GM19099 (cell line): ENCODE results near the gene FIBCD1.

Experiments
- POLR2A ChIP-seq: IDR thresholded peaks from 3 replicates; pipeline ENCODE4 v1.6.1; 2011; ENCODE audit warnings: low read depth; ENCODE audit not compliant: insufficient read length; ENCODE audit errors: extremely low read depth

Gene FIBCD1

GRCh38 chr9:130903194-130904069 is 35.6 kb downstream of the FIBCD1 start:
- TF ChIP-seq POLR2A = no peak

- TF ChIP-seq POLR2A = no peak
Observed at GRCh38 chr9:130902204-130903185, 36.6 kb downstream of the FIBCD1 start.

GRCh38 chr9:130901498-130902203 is 37.4 kb downstream of the FIBCD1 start:
- TF ChIP-seq POLR2A = no peak

DNA sequence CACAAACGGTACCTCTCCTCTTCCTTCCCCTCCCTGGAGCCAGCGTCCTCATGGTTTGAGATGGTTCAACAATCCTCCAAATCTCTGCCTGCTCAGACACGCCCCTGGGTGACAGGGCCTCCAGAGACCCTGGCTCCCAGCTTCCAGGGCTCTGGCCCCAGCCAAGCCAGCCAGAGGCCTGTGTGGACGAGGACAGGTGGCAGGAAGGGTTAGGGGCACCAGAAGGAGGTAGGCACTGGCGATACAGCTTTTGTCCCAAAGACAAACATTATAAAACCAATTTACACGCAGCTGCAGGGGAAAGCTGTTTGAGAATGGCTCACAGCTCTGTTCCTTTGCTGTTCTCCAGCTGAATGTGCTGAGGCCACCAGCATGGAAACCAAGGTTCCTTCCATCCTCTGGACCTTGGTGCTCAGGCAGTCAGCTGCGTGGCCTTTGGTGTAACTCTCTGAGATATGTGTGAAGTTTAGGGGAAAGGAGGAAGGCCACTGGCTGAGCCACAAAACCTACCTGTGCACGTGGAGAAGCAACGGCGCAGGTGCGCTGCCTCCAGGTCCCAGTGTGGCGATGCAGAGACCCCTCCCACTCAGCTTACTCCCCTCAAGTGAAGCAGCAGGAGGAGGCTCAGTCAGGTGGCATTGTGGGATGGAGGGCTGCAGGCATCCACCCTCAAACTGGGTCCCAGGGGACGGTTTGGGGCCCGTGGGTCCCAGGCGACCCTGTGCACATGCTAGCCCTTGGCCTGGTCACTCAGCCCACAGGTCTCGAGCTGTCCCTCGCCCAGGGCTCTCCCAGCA is 38.1 kb downstream of the FIBCD1 start:
- no peak for TF ChIP-seq POLR2A

- TF ChIP-seq POLR2A = no peak
Observed at GRCh38 chr9:130899051-130899748, 39.8 kb downstream of the FIBCD1 start.

- TF ChIP-seq POLR2A = no peak
Observed at GRCh38 chr9:130898552-130898852, 40.5 kb downstream of the FIBCD1 start.

- TF ChIP-seq POLR2A = no peak
Observed at GRCh38 chr9:130897848-130898551, 41.0 kb downstream of the FIBCD1 start.

DNA sequence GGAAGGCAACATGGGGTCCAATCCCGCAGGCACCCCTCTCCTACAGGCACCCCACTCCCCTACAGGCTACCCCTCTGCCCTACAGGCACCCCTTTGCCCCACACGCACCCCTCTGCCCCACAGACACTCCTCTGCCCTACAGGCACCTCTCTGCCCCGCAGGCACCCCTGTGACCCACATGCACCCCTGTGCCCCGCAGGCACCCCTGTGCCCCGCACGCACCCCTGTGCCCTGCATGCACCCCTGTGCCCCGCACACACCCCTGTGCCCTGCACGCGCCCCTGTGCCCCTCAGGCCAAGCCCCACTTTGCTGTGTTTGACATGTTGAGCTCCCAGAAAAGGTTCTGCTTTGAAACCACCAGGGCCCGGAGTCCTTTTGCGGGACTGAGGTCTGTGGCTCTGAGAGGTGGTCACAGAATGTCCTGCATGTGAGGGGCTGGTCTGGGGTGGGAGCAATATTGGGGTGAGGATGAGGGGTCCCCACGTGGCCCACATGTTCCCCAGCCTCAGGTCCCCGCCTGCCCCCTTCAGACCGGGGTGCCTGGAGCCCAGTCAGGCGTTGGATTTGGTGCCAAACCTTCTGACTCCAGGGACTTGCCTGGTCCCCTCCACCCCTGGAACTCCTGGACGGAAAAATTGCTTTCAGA is 41.8 kb downstream of the FIBCD1 start:
- TF ChIP-seq POLR2A = no peak

- no peak for TF ChIP-seq POLR2A
Observed at GRCh38 chr9:130896233-130897014, 42.6 kb downstream of the FIBCD1 start, which contains the start of gene QRFP. QRFP (minus strand) TSS chr9:130896812; CDS start chr9:130893838, 2,974 bp downstream.

DNA sequence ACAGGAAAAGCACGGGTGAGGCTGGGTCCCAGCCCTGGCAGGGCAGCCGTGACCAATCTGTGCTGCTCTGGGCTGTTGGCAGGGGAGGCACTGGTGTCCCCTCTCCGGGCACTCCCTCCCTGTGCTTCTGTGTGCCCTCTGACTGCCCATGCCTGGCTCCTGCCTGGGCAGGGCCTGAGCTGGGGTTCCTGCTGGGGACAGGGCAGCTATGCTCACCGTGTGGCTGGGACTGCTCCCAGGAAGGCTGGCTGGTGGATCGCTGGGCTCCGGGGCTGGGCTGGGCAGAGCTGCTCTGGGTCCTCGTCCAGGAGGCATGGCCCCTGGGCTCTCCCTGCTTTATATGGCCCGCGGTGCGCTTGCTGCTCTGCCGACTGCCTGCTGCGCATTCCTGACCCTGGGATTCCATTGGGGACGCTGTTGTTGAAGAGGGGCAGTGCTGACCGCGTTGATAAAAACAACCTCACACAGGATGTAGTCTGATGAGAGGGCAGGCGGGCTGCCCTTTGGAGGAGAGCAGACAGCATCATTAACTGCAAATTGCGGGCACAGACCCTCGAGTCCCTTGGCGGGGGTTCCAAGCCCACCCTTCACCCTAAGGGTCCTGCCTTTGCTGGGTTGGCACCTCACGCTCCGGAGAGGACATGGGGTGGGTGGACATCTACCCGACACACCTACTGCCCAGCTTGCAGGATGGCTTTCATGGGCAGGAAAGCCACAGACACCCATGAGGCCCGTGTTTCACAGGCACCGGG is 43.4 kb downstream of the FIBCD1 start:
- no peak for TF ChIP-seq POLR2A

- no peak for TF ChIP-seq POLR2A
Observed at GRCh38 chr9:130895038-130895437, 44.0 kb downstream of the FIBCD1 start.
